IPS DF 4.7 (cell line): ENCODE measurements around the gene AEBP2.
"Not testable (repeated sequence)": the region's sequence is repeated elsewhere in the genome, so short reads cannot be mapped to it uniquely, and the experiment has no call there.

Source experiments
- DNase-seq: peaks from one replicate; pipeline ENCODE4 v3.0.0-alpha.2; 2013; ENCODE audit warnings: low spot score; ENCODE audit errors: extremely low read depth

The AEBP2 gene

DNA sequence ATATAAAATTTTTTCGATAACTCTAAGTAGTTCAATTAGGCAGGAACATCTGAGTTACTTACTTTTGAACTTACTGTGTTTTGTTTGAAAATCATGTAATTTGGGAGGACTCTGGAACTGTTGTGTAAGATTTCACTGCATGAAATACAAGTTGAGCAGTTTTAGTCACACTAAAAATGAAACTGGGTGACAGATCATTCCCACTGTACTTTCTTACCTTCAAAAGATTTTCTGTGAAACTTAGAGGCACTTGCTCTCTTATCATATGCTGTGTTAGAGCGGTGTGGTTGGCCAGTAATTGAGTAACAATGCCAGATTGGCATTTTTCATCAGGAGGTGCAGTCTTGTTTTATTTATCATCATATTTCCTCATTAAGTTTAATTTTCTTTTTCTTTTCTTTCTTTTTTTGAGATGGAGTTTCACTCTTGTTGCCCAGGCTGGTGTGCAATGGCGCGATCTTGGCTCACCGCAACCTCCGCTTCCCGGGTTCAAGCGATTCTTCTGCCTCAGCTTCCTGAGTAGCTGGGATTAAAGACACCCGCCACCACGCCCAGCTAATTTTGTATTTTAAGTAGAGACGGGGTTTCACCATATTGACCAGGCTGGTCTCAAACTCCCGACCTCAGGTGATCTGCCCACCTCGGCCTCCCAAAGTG, 113.3 kb downstream of the AEBP2 start:
- DNase-seq = not testable (repeated sequence)

DNA sequence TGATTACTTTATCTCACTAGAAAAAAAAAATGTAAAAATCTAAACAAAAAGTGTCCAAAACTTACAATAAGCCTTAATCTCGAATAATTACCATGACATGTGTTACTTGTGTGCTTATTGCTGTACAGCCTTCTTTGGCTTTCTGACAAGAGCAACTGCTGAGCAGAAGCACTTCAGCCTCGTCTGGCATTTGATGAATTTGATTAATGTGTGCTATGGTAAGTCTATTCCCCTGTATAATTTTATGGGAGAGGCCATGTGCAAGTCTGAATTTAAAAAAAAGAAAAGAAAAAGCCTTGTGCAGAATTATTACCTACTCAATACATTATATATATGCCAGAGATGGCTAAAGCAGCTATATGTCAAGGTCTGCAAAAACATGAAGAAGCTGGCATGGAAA, 113.9 kb downstream of the AEBP2 start:
- no peak for DNase-seq

DNA sequence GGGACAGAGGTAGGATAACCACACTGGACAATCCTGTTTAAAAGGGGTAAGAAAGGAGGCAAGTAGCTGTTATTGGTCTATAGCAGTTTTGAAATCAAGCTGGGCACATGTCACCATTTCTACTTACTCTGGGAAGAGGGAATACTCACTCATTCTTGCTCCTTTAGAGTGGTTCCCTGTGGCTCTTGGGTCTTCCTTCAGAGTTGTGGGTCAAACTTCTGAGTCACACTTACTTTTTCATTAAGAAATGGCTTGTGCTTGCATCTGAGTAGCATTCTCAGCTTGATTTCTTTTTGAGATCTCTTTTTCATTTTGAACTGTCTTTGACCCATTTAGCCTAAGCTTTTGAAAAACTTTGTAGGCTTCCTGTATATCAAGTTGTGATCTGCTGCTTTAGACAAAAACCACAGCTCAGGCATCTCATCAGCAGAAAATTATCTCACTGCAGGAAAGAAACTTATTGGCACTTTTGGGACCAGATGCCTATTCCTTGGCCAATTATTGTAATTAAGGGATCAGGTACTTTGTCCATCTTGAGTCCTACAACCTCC, 122.2 kb downstream of the AEBP2 start:
- DNase-seq = no peak
